Upper lobe of right lung (tissue), 1 donor: Measurements from ENCODE around the gene NPC2. TPM values are rescaled to one million over a fixed set of nuclear protein-coding genes. Genes with fewer than 3 reads are reported as not detected.
A peak's percentile ranks its signal among the peaks of the same experiment; 100 is the strongest.

Experiments
- ATAC-seq: fragments of 200-7000 bp; cut with Tn5 transposase; one replicate; pipeline ENCODE4 v1.9.1; 2020; ENCODE audit warnings: mild to moderate bottlenecking, moderate library complexity
- DNase-seq: peaks from one replicate; pipeline ENCODE4 v3.0.0-alpha.2; 2020
- H3K27ac ChIP-seq: fragments of 200-600 bp; one replicate; pipeline ENCODE4 v1.8.0; 2022
- H3K27me3 ChIP-seq: fragments of 200-600 bp; one replicate; pipeline ENCODE4 v1.8.0; 2022; ENCODE audit warnings: mild to moderate bottlenecking
- H3K36me3 ChIP-seq: fragments of 200-600 bp; one replicate; pipeline ENCODE4 v1.8.0; 2022
- H3K4me1 ChIP-seq: fragments of 200-600 bp; one replicate; pipeline ENCODE4 v1.8.0; 2022
- H3K4me3 ChIP-seq: fragments of 200-600 bp; one replicate; pipeline ENCODE4 v1.8.0; 2022; ENCODE audit warnings: mild to moderate bottlenecking
- H3K9me3 ChIP-seq: fragments of 200-600 bp; one replicate; pipeline ENCODE4 v1.8.0; 2022
- CTCF ChIP-seq: fragments of 200-600 bp; IDR thresholded peaks from one replicate; pipeline ENCODE4 v1.8.0; 2022; ENCODE audit warnings: antibody characterized with exemption
- intact Hi-C: fragments of 100-400 bp; cut with DNase I; formaldehyde crosslinking; loops from one replicate; pipeline ENCODE4 v1.11.0; 2022
- total RNA-seq: library from RNA; stranded (reverse); fragmentation: NEBNext Ultra II Directional; extraction: Animal tissue kit (Norgen Biotek cat#: 25700); gene quantifications from one replicate; pipeline ENCODE4 v1.2.1, GENCODE V29; 2021
- donor health status: DM: no; HTN: yes; CAD: no; lungs with severe emphysema.

NPC2 gene
- total RNA-seq, 1 donor from 2014 or later = 849 TPM

DNA sequence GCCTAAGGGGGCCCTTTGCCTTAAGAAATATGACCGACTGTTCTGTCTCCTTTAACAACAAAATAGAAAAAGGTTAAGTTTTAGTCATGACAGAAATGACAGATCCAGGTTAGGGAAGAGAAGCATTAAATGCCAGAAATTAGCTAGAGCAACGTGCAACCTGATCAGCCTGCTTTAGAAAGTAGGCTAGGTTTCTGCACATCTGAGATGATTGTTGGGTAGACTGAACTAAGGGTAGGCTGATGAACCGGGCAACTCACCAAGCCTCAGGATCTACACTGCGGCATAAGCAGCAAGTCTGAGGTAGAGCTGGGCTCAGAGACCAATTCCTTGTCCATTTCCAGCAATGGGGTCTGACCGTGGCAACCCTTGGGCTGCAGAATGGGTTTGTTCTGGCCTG is 29.4 kb downstream of the NPC2 start:
- Histone ChIP-seq H3K27ac (no peak overlapping the region), H3K36me3 (no peaks in the 10 kb centered on the region), H3K4me1 (no peaks in the 10 kb centered on the region), H3K9me3 (no peaks in the 10 kb centered on the region), H3K27me3 (no peaks in the 10 kb centered on the region), H3K4me3 (no peak overlapping the region)
- ATAC-seq (no peak), DNase-seq (no peak)
- intact Hi-C loops = no loop called here
- no peak for TF ChIP-seq CTCF

- intact Hi-C loops = no loop called here
- H3K4me1 ChIP-seq = no peaks in the 10 kb centered on the region
- H3K9me3 ChIP-seq = no peaks in the 10 kb centered on the region
- DNase-seq (no peak), ATAC-seq (peak; percentile 72)
- no peaks in the 10 kb centered on the region for H3K36me3 ChIP-seq
- H3K27ac ChIP-seq = no peak overlapping the region
- no peaks in the 10 kb centered on the region for H3K27me3 ChIP-seq
- no peak overlapping the region for H3K4me3 ChIP-seq
- no peak for TF ChIP-seq CTCF
These were observed 30.1 kb downstream of the NPC2 start for GRCh38 chr14:74462993-74463392.

DNA sequence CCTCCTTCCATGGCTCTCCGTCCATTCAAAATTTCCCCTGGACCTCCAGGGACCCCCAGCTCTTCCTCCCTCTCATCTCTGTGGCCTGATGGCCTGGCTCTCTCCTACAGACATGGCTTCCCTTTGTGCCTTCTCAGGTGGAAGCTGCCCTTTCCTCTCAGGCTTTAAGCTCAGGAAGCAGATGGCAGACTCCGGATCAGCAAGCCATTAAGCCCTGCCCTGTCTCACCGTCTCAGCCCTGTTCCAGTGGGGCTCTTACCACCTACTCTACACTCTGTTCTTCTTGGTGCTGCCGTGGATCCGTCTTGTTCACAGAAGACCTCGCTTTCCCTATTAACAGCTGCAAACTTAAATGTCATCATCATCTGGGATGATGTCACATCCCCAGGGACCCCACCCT is 33.1 kb downstream of the NPC2 start:
- TF ChIP-seq CTCF = no peak
- H3K9me3 ChIP-seq = no peaks in the 10 kb centered on the region
- intact Hi-C loops = no loop called here
- no peaks in the 10 kb centered on the region for H3K36me3 ChIP-seq
- H3K4me1 ChIP-seq = no peaks in the 10 kb centered on the region
- ATAC-seq (no peak), DNase-seq (no peak)
- no peaks in the 10 kb centered on the region for H3K27me3 ChIP-seq
- H3K4me3 ChIP-seq = no peak overlapping the region
- H3K27ac ChIP-seq = no peak overlapping the region

DNA sequence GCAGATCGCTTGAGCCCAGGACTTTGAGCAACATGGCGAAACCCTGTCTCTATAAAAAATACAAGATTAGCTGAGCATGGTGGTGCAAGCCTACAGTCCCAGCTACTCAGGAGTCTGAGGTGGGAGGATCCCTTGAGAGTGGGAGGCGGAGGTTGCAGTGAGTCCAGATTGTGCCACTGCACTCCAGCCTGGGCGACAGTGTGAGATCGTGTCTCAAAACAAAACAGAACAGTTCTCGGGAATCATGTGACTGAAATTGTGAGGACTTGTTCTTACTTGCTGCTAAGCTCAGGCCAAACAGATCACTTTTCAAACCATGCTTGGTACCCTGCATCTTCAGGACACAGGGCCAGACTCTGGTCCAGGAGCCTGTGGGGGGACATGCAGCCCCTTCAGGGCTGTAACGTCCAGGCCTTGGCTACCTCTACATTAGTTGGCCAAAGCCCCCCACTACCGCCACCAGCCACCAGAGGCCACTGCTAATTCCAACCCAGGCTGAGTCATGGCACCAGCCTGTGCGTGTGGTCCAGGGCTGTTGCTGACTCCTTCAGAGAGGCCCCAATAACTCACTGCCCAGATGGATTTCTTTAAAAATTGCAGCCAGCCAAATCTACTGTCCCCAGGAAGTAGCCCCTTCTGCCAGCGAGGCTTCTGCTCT is 33.7 kb downstream of the NPC2 start:
- DNase-seq (no peak), ATAC-seq (peak; percentile 71)
- intact Hi-C loops = no loop called here
- Histone ChIP-seq H3K4me3 (no peak overlapping the region), H3K27ac (no peak overlapping the region), H3K9me3 (no peaks in the 10 kb centered on the region), H3K27me3 (no peaks in the 10 kb centered on the region), H3K36me3 (no peaks in the 10 kb centered on the region), H3K4me1 (peaks cover under 1% of the 10 kb centered on the region)
- peak; percentile 48 for TF ChIP-seq CTCF

DNA sequence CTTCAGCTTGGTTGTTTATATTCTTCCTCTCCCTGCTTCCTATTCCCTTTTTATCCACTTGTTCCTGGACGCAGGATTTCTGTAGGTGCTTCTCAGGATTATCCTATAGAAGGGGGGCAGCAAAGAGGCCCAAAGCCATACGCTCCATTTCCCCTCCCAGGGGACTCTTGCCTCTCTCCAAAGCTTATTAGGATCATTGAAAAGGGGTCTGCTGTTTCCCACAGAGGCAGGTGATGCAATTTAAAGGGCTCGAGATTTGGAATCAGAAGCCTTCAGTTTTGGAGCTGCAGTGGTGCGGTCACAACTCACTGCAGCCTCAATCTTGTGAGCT is 35.6 kb downstream of the NPC2 start:
- H3K4me3 ChIP-seq = no peak overlapping the region
- intact Hi-C loops = no loop called here
- no peak for TF ChIP-seq CTCF
- no peaks in the 10 kb centered on the region for H3K36me3 ChIP-seq
- no peak for ATAC-seq
- no peak overlapping the region for H3K27ac ChIP-seq
- H3K4me1 ChIP-seq = peaks cover 4% of the 10 kb centered on the region
- H3K27me3 ChIP-seq = no peaks in the 10 kb centered on the region
- no peak for DNase-seq
- H3K9me3 ChIP-seq = no peaks in the 10 kb centered on the region
